ENCODE results near the gene ACAA2. TPM values are rescaled to one million over a fixed set of nuclear protein-coding genes. Genes with fewer than 3 reads are reported as not detected.

Gene ACAA2, protein sequence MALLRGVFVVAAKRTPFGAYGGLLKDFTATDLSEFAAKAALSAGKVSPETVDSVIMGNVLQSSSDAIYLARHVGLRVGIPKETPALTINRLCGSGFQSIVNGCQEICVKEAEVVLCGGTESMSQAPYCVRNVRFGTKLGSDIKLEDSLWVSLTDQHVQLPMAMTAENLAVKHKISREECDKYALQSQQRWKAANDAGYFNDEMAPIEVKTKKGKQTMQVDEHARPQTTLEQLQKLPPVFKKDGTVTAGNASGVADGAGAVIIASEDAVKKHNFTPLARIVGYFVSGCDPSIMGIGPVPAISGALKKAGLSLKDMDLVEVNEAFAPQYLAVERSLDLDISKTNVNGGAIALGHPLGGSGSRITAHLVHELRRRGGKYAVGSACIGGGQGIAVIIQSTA
- total RNA-seq (ENCODE audit: insufficient read depth, low replicate concordance) = 83.5 TPM

DNA sequence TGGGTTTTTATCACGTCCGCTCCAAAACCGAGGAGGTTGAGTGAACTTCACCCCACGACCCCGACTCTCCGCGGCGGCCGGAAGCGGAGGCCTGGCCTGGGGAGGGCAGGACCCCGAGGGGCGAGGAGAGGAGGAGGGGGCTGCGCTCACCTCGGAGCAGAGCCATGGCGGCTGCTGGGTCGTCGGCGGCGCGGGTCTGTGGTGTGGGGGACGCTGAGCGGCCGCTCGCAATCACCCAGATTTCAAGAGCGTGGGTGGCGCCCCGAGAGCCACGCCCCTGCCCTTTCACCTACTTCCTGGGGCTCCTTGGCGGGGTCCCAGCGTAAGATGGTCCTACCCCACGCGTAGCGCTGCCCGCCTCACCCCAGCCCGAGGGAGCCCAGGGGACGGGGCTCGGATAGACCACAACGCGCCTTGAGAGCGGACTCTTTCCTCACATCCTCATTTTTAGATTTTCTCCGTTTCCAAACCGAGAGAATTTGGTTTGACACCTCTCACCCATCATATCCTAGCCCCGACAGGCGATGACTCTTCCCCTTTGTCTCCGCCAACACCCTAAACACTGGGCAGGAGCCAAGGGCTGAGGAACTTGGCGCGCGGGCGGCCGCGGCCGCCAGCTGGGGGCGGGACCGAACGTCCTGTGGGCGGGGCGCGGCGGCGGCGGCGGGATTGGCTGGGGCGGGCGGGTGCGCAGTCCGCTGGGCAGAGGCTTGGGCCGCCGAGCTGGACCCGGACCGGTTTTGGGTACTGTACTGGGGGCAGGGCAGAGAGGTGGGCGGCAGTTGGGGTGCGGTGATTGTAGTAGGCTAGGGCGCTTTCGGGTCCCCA lies at the start of gene ACAA2:
Gene ACAA2, minus strand, starts transcription at position 215 of the 828 bp plus-strand sequence. Its CDS starts 49 bp downstream, at position 166.
- peak; percentile 86 for DNase-seq (ENCODE audit: low spot score)

DNA sequence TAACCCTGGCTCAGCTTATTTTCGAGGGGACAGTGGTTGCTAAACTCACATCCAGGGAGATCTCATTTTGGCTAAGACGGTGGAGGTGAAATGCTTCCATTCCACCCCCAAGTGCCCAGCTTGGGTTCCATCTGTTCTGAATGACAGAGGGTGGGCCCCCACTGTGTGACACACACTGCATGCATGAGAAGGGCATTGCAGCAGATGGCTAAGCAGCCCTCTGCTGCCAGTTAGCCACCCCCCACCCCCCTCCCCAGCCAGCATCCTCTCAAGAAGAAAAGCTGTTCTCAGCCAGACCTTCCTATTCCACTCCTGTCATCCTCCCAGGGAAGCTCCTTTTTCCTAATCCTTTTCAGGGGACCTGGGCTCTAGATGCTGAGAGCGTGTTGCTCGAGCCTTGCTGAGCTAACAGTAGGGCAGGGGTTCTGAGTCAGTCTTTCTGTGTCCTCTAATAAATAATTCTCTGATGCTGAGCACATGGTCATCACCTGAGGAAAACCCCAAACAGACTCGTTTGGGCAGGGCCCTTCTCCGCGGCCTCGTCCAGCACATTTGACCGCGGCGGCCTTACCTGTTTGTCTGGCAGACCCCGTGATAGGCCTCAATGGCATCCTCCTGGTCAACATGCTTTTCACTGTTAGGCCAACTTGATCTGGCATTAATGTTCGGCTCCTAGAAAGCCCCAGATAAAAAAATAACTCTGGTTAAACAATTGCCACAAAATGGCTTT lies 49.5 kb upstream of the ACAA2 start:
- DNase-seq (ENCODE audit: low spot score) = no peak

DNA sequence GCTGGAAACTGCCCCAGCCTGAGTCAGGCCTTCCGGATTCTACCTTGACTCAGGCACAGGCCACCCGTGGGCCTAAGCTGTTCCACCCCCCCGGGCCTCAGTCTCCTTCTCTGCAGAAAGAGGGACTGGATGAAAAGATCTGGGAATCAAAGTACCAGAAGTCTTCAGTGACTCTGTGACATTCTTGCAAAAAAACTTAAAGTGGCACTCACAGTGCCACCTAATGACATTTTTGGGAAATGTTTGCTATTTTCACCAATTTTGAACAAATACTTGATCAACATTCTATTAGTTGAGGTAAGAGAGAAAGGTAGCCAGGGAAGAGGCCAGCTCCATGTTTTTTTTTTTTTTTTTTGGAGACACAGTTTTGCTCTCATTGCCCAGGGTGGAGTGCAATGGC lies 48.3 kb upstream of the ACAA2 start:
- no peak for DNase-seq (ENCODE audit: low spot score)

DNA sequence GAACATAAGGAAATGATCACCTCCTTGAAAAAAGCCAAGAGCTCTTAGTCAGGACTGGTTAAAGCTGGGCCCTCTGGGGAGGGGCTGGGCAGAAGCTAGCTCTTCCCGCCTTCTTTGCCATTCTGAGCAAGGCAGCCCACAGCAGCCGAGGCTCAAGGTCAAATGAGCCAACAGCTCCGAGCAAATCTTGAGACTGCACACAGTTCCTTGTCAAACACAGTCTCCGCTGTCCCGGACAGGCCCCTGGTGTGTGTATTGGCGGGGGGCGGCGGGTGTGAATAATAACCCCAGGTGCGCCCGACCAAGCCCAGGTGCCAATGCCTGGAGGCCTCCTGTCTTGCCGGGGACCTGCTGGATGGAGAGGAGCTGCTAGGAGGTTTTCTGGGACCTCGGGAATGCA lies 46.4 kb upstream of the ACAA2 start:
- DNase-seq (ENCODE audit: low spot score) = no peak

DNA sequence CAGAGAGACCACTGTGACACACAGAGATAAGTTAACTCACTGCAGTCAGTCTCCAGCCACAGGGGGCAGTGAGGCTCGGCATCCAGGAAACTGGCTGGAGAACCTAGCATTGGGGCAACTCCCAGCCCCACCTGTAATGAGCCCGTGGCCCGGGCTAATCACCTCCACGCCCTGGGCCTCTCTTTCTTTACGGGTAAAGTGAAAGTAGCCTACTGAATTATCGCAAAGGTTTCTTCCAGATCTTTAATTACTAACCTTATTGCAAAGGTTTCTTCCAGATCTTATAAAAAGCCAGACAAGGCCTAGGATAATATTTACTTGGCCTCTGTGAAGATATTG lies 45.7 kb upstream of the ACAA2 start:
- DNase-seq (ENCODE audit: low spot score) = no peak

DNA sequence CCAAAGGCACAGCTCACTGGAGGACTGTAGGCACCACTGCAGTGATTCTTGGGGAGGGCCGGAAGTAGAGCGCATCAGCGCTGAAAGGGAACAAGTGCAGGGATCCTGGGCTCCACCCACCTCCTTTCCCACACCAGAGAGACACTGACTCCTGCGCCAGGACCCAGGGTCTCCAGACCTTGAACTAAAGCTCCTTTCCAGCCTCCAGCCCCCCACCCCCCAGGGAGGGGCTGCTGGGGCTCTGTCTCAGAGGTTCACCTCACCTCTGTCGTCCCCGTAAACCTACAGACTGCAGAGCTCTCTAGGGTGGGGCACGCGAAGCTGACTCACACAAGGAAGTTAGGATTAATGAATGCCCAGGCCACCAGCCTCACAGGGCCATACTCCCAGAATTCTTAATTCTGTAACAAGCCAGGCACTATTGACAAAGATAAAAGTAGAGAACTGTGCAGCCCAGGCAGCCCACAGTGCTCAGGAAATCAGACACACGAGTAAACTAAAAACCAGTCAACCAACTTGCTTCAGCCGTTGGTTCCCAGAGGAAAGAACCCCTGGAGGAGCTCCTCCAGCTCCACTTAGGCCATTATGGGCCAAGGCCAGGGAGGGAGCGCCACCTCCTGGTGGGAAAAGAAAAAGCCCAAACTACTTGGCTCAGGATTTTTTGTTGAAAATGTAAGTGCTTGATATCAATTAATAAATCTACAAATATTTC lies 45.1 kb upstream of the ACAA2 start:
- peak; percentile 71 for DNase-seq (ENCODE audit: low spot score)

DNA sequence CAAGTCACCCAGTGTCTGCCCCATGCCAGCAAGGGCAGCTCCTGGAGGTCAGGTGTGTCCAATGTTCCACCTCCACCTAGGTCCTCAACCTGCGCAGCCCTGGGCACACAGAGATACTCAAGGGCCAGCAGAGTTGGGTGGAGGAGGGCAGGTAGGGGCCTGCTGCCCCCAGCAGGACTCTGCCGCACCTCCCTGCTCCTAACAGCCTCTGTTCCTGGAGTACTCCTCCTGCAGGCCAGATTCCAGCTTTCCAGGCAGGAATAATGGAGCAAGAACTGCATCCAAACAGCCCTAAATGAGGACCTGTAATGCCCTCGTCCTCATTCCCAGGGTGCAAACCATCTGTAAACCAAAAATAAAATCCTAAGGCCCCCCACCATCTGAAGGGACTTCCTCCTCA lies 44.4 kb upstream of the ACAA2 start:
- DNase-seq (ENCODE audit: low spot score) = no peak

DNA sequence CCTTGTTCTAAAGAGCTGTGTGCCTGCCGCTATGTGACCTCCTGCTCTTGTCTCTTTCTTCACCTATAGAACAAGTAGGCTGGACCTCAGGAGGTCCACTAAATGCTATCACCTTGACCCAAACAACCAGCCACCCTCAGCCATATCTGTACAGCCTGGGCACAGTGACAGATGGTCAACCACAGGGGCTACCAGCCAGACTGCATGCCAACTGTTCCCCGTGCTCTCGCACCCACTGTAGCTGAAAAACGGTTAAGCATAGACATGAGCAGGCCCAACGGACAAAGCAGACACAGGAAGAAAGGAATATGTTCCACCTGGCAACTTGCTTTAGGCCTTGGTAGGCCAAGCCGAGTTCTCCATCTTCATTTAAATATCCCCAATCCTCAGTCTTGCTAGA lies 43.2 kb upstream of the ACAA2 start:
- DNase-seq (ENCODE audit: low spot score) = no peak

DNA sequence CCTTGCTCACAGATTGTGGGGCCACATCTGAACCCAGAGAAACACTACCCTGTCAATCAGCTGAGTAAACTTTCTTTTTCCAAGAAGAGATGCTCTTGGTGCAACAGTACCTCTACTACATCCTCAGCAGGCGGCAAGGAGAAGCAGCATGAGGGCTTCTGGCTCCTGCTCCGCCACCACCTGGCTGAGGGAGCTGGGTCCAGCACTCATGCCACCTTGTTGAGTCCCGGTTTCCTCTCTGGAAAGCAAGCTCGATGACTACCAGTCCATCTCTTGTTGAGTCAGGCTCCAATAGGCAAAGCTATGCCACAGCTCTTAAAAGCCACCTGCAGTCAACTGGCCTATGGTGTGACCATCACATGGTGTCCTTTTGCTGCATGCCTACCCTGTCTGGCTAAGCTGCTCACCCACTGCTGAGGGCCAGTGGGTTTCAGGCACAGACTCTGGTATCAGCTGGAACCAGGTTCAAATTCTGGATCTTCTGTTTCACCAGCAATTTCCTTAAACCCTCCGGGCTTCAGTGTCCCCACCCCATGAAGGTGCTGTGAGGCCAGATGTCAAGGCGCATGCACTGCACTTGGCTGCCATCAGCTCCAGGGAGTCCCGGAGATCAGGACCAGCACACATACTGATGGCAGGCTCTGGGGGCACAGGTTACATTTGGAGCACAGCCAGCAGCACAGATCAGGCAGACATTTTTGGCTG lies 42.5 kb upstream of the ACAA2 start:
- no peak for DNase-seq (ENCODE audit: low spot score)

DNA sequence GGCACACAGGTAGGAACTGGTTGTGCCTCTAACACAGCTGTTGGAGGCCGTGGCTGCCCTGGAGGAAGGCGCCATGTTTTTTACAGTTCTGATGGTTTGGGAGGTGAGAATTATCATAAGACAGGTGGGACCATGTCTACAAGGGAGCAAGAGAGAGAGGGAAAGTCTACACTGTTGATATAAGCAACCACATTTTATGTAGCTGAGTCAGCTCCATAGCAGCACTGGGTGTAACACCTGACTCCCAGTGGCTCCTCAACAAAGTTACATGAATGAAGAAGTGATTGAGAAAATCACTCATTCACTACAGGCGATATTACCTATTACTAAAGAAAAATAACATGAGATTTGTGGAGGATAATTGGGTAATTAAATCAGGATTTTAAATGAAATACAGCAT lies 41.3 kb upstream of the ACAA2 start:
- DNase-seq (ENCODE audit: low spot score) = no peak

DNA sequence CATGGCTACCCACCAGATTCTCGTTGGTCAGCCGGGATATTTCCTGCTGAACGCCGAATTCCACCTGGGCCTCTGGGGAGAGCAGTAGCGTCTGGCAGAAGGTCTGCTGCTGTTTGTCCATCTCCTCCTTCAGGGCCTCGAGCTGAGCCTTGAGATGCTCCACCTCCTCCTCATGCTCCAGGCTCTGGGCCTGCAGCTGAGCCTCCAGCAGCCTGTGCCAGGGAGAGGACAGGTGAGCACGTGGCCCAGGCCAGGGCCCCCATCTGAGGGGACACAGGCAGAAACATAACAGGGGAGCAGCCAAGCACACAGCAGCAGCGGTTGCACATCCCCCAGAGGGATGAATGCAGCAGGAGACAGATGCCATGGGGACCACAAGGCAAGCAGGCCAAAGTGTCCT lies 40.1 kb upstream of the ACAA2 start:
- no peak for DNase-seq (ENCODE audit: low spot score)

DNA sequence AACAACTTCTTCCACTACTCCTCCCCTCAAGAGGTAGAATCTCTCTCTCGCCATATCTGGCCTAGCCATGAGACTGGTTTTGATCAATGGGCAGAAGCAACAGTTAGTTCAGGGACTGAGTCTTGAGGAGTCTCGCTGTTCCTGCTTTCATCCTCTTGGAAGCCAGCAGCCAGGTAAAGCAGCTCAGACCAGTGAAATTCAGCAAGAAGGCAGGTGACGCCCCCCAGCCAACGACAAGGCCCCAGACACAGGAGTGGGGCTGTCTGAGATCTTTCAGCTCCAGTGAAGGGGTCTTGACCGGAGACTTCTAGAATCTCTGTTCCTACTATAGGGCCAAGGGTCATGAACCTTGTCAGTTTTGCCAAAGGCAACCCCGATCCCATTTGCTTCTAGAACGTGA lies 39.7 kb upstream of the ACAA2 start:
- DNase-seq (ENCODE audit: low spot score) = no peak

DNA sequence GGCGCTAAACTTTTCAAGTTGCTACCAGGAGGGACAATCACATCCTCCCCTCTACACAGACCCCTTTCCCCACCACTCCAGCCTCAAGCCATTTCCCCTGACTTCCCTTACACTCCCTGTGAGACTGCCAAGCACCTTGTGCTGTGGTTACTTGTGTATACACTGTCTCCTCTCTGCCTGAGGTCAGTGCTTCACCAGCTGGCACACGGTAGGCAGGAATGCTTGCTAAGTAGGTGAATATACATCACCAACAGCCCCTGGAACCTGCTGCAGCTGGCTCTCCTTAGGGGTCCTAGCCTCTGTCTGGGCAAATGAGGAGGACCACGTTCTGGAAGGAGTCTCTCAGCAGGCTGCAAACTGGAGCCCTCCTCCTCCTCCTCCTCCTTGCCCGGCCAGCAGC lies 38.3 kb upstream of the ACAA2 start:
- DNase-seq (ENCODE audit: low spot score) = no peak

DNA sequence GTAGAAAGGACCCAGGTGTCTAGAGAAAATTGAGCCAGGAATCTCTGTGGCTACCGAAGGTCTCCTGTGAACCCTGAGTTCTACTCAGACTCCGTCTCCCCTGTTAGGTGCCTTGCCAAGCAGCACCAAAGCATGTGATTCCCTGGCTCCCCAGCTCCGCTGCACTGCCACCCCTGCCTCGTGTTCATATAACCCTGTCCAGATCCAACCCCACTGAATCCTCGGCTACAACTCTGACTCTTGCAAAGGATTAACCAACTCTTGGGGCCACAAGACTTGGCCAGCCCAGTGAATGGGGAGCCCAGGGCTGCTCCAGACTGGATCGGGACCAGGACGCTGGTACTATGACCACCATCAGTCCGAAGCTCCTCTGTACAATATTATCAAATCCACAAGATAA lies 37.3 kb upstream of the ACAA2 start:
- no peak for DNase-seq (ENCODE audit: low spot score)

DNA sequence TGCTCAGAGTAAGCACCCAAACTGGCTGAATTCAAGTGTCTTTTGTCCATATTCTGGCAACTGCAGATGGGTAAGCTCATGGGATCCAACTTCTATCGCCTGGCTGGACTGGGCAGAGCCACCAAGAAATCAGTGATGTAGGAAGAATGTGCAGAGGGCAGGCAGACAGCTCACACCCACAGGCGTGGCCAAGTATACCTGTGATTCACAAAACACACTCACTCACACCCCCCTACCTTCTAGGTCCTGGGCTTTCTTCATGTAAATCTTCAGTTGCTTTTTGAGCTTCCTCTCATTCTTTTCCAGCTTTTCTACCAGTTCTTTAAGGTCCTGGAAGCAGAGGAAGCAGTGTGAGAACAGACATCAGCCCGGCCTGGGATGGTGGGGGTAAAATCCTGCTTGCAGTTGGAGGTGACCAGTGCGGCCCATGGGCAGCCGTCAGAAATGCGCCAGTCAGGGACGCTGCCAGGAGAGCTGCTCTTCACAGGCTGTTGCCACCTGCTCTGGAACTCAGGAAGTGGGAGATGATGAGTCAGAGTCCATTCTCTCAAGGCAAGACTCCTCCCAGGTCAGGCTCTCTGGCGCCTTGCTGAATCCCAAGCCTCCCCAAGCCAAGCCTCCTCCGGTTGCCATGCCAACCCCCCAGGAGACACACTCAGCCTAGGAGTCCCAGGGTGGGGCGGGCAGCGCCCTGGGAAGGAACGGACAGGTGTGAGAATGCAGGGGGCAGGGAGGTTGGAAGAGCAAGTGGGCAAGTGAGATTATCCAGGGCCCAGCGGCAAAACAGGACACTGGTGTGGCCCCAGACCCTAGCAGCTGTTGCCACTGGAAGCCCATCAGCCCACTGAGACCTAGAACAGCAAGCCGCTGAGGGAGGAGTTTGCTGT lies 36.2 kb upstream of the ACAA2 start:
- DNase-seq (ENCODE audit: low spot score) = peak; percentile 33

DNA sequence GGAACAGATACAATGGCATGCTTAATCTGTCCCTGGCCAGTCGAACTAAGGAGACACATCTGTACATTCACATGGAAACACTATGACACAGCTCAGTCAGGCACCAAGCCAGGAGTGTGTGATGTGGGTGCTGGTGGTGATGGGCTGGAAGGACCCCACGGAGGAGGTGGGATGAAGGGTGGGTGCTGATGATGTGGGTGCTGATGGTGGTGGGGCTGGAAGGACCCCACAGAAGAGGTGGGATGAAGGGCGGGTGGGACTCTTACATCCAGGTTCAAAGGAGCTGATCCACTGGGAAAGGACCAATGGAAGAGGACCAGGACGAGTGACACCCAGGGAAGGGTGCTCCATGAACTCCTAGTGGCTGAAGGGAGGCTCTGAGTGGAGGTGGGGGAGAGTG lies 34.8 kb upstream of the ACAA2 start:
- no peak for DNase-seq (ENCODE audit: low spot score)

DNA sequence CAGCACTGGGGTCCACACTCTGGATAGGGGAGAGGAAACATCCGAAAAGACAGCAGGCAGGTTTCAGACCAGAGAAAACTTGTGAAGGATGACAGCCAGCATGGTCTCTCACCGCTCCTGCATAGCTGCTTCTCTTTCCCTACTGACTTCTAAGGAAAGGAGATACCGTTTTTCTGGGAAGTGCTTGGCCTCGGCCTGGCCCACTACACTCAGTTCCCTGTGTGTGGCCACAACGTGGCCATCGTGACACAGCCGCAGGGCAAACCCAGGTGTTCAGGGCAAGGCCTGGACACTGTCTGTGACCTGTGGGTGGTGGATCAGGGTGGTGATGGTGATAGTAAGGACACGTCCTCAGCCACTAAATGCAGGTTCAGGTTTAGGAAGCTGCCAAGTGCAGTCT lies 34.2 kb upstream of the ACAA2 start:
- DNase-seq (ENCODE audit: low spot score) = no peak

DNA sequence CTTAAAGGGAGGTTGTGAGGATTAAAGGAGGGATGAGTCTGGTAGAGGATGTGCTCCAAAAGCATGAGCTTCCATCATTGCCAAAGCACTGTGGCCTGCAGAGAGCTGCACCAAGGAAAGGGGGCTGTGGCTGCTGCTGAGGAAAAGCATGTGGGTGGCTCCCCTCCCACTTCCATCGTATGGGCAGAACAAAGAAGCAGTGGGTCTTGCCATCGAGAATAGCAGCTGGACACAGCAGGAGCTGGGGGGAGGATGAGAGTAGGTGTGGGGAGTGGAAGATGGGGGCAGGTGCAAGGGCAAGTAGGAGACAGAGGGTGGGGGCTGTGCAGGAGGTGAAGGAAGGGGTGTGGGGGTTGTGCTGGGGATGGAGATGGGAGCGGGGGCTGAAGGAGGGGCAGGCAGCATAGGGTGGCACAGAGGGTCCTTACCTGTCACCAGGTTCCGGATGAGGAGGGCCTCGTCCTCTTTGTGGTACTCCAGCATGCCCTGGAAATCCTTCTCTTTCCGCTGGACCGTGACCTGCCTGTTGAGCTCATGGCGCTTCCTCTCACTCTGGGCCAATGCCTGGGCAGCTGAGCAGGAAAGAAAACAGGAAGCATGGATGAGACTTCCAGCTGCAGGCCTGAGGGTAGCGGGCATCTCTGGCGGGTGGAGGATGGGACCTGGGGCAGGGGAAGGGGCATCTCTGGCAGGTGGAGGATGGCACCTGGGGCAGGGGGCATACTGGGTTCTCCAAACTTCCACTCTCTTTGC lies 33.6 kb upstream of the ACAA2 start:
- no peak for DNase-seq (ENCODE audit: low spot score)

DNA sequence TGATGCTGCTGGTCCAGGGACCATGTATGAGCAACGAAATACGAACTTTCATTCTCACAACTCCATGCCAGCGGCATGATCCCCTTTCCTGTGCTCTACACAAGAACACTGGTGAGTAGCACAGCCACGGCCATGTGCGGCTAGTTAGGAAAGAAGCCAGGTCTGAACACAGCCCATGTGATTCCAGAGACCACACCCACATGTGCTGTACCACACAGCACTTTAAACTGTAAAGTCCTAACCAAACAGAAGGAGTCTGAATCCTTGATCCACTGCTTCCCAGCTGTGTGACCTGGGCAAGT lies 33.0 kb upstream of the ACAA2 start:
- DNase-seq (ENCODE audit: low spot score) = peak; percentile 38

All from umbilical cord (tissue), 2 donors.